NCI-H1092 (cell line): ENCODE results near the gene MYH6.
"Not testable (repeated sequence)": the region's sequence is repeated elsewhere in the genome, so short reads cannot be mapped to it uniquely, and the experiment has no call there.

Experiments
- DNase-seq: peaks from one replicate; lab custom pipeline; 2025; lab: John Stamatoyannopoulos, UW

The MYH6 gene

GRCh38 chr14:23414254-23414653, 6.2 kb upstream of the MYH6 start:
- DNase-seq = no peak

- DNase-seq = no peak
These were observed 5.6 kb upstream of the MYH6 start for GRCh38 chr14:23413681-23414080.

GRCh38 chr14:23411563-23412525, 3.8 kb upstream of the MYH6 start:
- DNase-seq = no peak

- DNase-seq = no peak
These were observed 2.0 kb upstream of the MYH6 start for GRCh38 chr14:23409966-23410635.

GRCh38 chr14:23409475-23409874, 1.4 kb upstream of the MYH6 start:
- no peak for DNase-seq

- no peak for DNase-seq
These were observed 196 bp upstream of the MYH6 start for GRCh38 chr14:23408307-23408630.

GRCh38 chr14:23406725-23407355, 1.2 kb downstream of the MYH6 start:
- no peak for DNase-seq

GRCh38 chr14:23406244-23406643, 1.8 kb downstream of the MYH6 start:
- DNase-seq = peak; percentile 54

- DNase-seq = no peak
These were observed 2.5 kb downstream of the MYH6 start for GRCh38 chr14:23405516-23406025.

- DNase-seq = no peak
These were observed 3.0 kb downstream of the MYH6 start for GRCh38 chr14:23405096-23405495.

GRCh38 chr14:23404331-23404900, 3.7 kb downstream of the MYH6 start:
- DNase-seq = no peak

- no peak for DNase-seq
These were observed 4.2 kb downstream of the MYH6 start for GRCh38 chr14:23403908-23404307.

- no peak for DNase-seq
These were observed 5.0 kb downstream of the MYH6 start for GRCh38 chr14:23403139-23403438.

- DNase-seq = no peak
These were observed 5.6 kb downstream of the MYH6 start for GRCh38 chr14:23402296-23403138.

- DNase-seq = no peak
These were observed 6.8 kb downstream of the MYH6 start for GRCh38 chr14:23401291-23401690.

- not testable (repeated sequence) for DNase-seq
These were observed 7.5 kb downstream of the MYH6 start for GRCh38 chr14:23400496-23401149.

- DNase-seq = no peak
These were observed 8.5 kb downstream of the MYH6 start for GRCh38 chr14:23399591-23399990.

GRCh38 chr14:23399136-23399535, 8.9 kb downstream of the MYH6 start:
- no peak for DNase-seq

GRCh38 chr14:23398348-23398747, 9.7 kb downstream of the MYH6 start:
- DNase-seq = peak; percentile 80

- DNase-seq = no peak
These were observed 11.2 kb downstream of the MYH6 start for GRCh38 chr14:23396781-23397407.

- no peak for DNase-seq
These were observed 11.9 kb downstream of the MYH6 start for GRCh38 chr14:23396126-23396525.
